ENCODE measurements around the gene CDH4. TPM values are rescaled to one million over a fixed set of nuclear protein-coding genes. Genes with fewer than 3 reads are reported as not detected.

The CDH4 gene
- total and polyA plus RNA-seq, 9 of the 15 experiments (the other 6 are each of a cell fraction or from before 2014, with no cell fraction given), result 0.04 TPM; not detected in 8

DNA sequence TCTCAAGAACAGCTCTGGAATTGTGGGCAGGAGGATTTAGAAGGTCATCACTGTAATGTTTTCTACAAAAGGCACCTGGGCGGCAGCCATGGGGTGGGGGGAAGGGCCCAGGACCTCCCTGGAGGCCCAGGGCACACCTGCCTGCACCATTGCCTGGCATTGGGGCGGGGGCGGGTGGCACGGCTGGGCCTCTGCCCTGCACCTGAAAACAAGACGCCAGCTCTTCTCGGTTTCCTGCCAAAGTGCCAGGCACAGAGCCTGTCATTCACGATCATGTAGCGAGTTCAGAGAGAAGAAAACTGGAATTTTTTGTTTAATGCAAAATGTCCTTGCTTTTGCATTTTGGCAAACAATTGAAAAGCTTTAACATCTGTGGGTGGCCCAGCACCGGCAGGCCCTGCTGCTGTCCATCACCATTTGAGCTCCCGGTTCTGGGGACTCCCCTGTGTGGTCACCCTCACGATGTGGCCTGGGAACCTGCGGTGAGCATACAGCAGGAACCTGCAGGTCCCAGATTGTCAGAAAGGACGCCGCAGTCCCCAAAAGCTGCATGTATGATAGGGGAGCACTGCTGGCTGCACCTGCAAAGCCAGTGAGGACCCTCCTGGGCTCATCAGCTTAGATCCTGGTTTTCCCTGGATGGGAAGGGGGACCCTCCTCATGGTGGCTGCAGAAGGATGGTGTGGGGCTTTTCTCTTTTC, 262.9 kb downstream of the CDH4 start:
- Histone ChIP-seq H3K4me1 (replicated peaks in 1 of 2; ENCODE audit: control insufficient read depth in 2 of 2, insufficient read depth in 2 of 2, low read length in 2 of 2) (no peaks in the 10 kb centered on the region), H3K36me3 (ENCODE audit: control insufficient read depth, insufficient read depth, low read length) (no peaks in the 10 kb centered on the region), H3K9me3 (replicated peaks; ENCODE audit: control insufficient read depth, insufficient read depth, low read depth, low read length) (no peaks in the 10 kb centered on the region), H4K20me1 (replicated peaks; ENCODE audit: control insufficient read depth, insufficient read depth, low read length) (no peaks in the 10 kb centered on the region), H3K4me2 (ENCODE audit: insufficient read depth, low read length) (no peak overlapping the region), H3K9me1 (ENCODE audit: control insufficient read depth, insufficient read depth, low read length) (no peaks in the 10 kb centered on the region), H3K9ac (ENCODE audit: insufficient read depth in 1 of 2, low read depth in 2 of 2, low read length in 2 of 2) (no peak overlapping the region), H2AFZ (ENCODE audit: low read depth, low read length) (no peak overlapping the region), H3K27me3 (ENCODE audit: control insufficient read depth in 2 of 2, insufficient read depth in 2 of 2, low read length in 2 of 2) (peaks cover 38 to 77% of the 10 kb centered on the region in 2 experiments), H3K4me3 (no peak overlapping the region), H3K27ac (ENCODE audit: extremely low read depth, low read depth, low read length) (no peak overlapping the region), H3K79me2 (ENCODE audit: control insufficient read depth, insufficient read depth, low read length) (no peaks in the 10 kb centered on the region)
- CTCF ChIA-PET (ENCODE audit: low intra/inter-chr PET ratio), result no interaction called here
- TF ChIP-seq, protein P1, sequence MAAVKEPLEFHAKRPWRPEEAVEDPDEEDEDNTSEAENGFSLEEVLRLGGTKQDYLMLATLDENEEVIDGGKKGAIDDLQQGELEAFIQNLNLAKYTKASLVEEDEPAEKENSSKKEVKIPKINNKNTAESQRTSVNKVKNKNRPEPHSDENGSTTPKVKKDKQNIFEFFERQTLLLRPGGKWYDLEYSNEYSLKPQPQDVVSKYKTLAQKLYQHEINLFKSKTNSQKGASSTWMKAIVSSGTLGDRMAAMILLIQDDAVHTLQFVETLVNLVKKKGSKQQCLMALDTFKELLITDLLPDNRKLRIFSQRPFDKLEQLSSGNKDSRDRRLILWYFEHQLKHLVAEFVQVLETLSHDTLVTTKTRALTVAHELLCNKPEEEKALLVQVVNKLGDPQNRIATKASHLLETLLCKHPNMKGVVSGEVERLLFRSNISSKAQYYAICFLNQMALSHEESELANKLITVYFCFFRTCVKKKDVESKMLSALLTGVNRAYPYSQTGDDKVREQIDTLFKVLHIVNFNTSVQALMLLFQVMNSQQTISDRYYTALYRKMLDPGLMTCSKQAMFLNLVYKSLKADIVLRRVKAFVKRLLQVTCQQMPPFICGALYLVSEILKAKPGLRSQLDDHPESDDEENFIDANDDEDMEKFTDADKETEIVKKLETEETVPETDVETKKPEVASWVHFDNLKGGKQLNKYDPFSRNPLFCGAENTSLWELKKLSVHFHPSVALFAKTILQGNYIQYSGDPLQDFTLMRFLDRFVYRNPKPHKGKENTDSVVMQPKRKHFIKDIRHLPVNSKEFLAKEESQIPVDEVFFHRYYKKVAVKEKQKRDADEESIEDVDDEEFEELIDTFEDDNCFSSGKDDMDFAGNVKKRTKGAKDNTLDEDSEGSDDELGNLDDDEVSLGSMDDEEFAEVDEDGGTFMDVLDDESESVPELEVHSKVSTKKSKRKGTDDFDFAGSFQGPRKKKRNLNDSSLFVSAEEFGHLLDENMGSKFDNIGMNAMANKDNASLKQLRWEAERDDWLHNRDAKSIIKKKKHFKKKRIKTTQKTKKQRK (IDR thresholded peaks at IDR 0.05; ENCODE audit: borderline replicate concordance, low read depth, low read length), result no peak
- TF ChIP-seq ZNF184 (CRISPR knock-in tag; IDR thresholded peaks at IDR 0.05), result no peak
- TF ChIP-seq JUNB (CRISPR knock-in tag; conservative IDR thresholded peaks at IDR 0.05), result no peak
- no peak for TF ChIP-seq NFE2L1 (tag; IDR thresholded peaks at IDR 0.05; ENCODE audit: borderline replicate concordance, low read depth)
- TF ChIP-seq ZNF668 (CRISPR knock-in tag; IDR thresholded peaks at IDR 0.05), result no peak
- TF ChIP-seq NR2F6 (CRISPR knock-in tag; IDR thresholded peaks at IDR 0.05), result no peak
- no peak for TF ChIP-seq ZNF445 (CRISPR knock-in tag; IDR thresholded peaks at IDR 0.05; ENCODE audit: low read depth)
- no peak for TF ChIP-seq ZNF124 (CRISPR knock-in tag; IDR thresholded peaks at IDR 0.05)
- no peak for TF ChIP-seq PTRF (tag; IDR thresholded peaks at IDR 0.05)
- no peak for TF ChIP-seq ESRRA (IDR thresholded peaks at IDR 0.05; ENCODE audit: borderline replicate concordance, low read depth)
- TF ChIP-seq GTF2E2 (tag; IDR thresholded peaks at IDR 0.05), result no peak
- TF ChIP-seq, protein P2, sequence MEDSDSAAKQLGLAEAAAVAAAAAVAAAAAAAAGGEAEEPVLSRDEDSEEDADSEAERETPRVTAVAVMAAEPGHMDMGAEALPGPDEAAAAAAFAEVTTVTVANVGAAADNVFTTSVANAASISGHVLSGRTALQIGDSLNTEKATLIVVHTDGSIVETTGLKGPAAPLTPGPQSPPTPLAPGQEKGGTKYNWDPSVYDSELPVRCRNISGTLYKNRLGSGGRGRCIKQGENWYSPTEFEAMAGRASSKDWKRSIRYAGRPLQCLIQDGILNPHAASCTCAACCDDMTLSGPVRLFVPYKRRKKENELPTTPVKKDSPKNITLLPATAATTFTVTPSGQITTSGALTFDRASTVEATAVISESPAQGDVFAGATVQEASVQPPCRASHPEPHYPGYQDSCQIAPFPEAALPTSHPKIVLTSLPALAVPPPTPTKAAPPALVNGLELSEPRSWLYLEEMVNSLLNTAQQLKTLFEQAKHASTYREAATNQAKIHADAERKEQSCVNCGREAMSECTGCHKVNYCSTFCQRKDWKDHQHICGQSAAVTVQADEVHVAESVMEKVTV (CRISPR knock-in tag; IDR thresholded peaks at IDR 0.05), result no peak
- TF ChIP-seq BRD9 (IDR thresholded peaks at IDR 0.05; ENCODE audit: low read depth, partially characterized antibody), result no peak
- no peak for TF ChIP-seq MTF1 (CRISPR knock-in tag; IDR thresholded peaks at IDR 0.05; ENCODE audit: borderline replicate concordance)
- no peak for TF ChIP-seq ELF1 (tag; IDR thresholded peaks at IDR 0.05)
- no peak for TF ChIP-seq KAT7 (CRISPR knock-in tag; IDR thresholded peaks at IDR 0.05; ENCODE audit: borderline replicate concordance)
- no peak for TF ChIP-seq SIX5 (IDR thresholded peaks at IDR 0.05; ENCODE audit: borderline replicate concordance in 1 of 2, insufficient read depth in 1 of 2, low read depth in 1 of 2, low read length in 2 of 2)
- no peak for TF ChIP-seq EHMT2 (IDR thresholded peaks at IDR 0.05)
- no peak for TF ChIP-seq NBN (IDR thresholded peaks at IDR 0.05; ENCODE audit: low read depth)
- in situ Hi-C loops (cut with MboI) (no loop called here), intact Hi-C loops (cut with micrococcal nuclease) (no loop called here)
- BruUV-seq (replicated peaks), result no TSS peak
- WGBS (ENCODE audit: insufficient coverage, low coverage, missing lambda C conversion rate), result 6% methylated on average over 13 of the region's 14 CpGs
- DNase-seq (ENCODE audit: extremely low read depth in 1 of 4, low spot score in 3 of 4) (no peak), ATAC-seq (no peak), FAIRE-seq (no peak)
- POLR2A ChIA-PET, result interaction anchor here (0.8 to 2.9 kb wide), 2 partner anchors 10 to 25 kb away, joined by 3 to 15 read pairs; no protein-coding TSS in a partner anchor
